GM19239 (cell line): ENCODE measurements around the gene TIMELESS.
"Not testable (repeated sequence)": the region's sequence is repeated elsewhere in the genome, so short reads cannot be mapped to it uniquely, and the experiment has no call there.

ENCODE experiments used
- DNase-seq: peaks from one replicate; pipeline ENCODE4 v3.0.0; 2011; ENCODE audit warnings: low spot score; ENCODE audit not compliant: insufficient read length
- FAIRE-seq: peaks from 2 replicates; lab custom pipeline; 2011; peaks lifted over from hg19 to GRCh38; lab: Jason Lieb, UNC

The TIMELESS gene

GRCh38 chr12:56469007-56469930 is 20.0 kb upstream of the TIMELESS start:
- FAIRE-seq (peak; percentile 8), DNase-seq (no peak)

GRCh38 chr12:56468216-56469006 is 19.2 kb upstream of the TIMELESS start, which contains the start of gene SPRYD4:
SPRYD4 (plus strand) TSS chr12:56468578; CDS start chr12:56468592, 14 bp downstream.
- peak; percentile 83 for FAIRE-seq

GRCh38 chr12:56462565-56462964 is 13.3 kb upstream of the TIMELESS start:
- FAIRE-seq (no peak), DNase-seq (no peak)

More at GRCh38 chr12:56468216-56469006, 19.2 kb upstream of the TIMELESS start, which contains the start of gene SPRYD4:
- peak; percentile 77 for DNase-seq

DNA sequence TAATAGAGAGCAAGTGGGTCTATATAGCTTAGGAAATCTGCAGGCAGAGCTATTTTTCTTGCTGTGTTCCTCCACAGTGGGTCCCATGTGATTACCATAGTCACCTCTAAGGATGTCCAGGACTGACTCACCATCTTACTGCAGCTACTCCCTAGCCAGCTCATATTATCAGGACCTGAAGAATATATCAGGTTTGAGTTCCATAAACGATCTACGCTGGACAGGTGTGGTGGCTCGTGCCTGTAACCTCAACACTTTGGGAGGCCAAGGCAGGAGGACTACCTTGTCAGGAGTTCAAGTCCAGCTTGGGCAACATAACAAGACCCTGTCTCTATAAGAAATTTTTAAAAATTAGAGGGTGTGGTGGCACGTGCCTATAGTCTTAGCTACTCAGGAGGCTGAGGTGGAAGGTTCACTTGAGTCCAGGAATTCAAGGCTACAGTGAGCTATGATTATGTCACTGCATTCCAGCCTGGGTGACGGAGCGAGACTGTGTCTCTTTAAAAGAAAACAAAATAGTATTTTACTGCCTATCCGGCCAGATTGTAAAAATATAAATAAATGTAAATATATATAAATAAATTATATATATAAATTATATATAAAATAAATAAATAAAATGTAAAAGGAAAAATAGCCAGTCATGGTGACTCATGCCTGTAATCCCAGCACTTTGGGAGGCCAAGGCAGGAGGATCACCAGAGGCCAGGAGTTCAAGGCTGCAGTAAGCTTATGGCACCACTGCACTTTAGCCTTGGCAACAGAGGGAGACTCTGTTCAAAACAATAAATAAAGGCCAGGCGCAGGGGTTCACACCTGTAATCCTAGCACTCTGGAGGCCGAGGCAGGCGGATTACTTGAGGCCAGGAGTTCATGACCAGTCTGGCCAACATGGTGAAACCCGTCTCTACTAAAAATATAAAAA is 12.3 kb upstream of the TIMELESS start:
- DNase-seq (no peak), FAIRE-seq (no peak)

- no peak for FAIRE-seq
Measured at GRCh38 chr12:56457817-56458216, 8.6 kb upstream of the TIMELESS start.

DNA sequence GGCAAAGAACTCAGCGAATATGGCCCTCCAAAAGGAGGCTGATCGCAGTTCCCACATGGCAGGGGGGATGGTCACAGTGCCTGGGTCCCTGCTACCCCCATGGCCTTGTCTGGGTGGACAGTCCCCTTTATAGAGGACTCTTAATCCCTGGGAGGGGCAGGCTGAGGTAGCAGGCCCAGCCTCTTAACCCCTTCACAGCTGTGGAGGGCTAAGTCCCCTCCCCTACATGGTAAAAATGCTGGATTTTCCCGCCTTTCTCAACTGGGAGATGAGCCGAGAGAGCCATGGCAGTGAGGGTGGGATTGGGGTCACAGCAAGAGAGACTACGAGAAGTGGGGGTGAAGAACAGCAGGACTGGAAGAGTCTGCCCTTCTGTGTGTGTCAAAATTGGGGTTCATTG is 5.3 kb upstream of the TIMELESS start, which contains the start of gene MIP:
TSS of gene MIP (minus strand) at position 101 of the 400 bp plus-strand sequence. CDS start at position 57, 44 bp downstream.
- DNase-seq: no peak
- FAIRE-seq: no peak

More at GRCh38 chr12:56457817-56458216, 8.6 kb upstream of the TIMELESS start:
- no peak for DNase-seq

GRCh38 chr12:56451147-56451546 is 1.9 kb upstream of the TIMELESS start:
- FAIRE-seq (no peak), DNase-seq (no peak)

DNA sequence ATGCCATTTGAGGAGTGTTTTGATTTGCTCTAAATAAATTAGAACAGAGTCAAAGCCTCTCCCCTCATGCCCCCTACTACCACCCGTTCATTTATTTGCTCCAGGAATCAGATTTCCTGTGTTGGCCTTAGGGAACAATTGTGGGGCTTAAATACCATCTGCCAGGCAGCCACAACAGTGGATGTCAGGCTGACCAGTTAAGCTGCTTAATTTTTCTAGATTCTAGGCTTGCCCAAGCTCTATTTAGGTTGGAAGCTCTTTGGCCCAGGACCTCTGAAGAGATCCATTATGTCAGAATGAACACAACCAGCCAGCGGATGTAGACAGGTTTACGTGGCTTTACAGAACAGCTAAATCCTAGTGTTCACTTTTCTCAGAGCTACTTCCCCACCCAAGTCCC is 1.0 kb upstream of the TIMELESS start:
- no peak for FAIRE-seq
- no peak for DNase-seq

- FAIRE-seq (no peak), DNase-seq (no peak)
Measured at GRCh38 chr12:56449622-56449984, 377 bp upstream of the TIMELESS start.

DNA sequence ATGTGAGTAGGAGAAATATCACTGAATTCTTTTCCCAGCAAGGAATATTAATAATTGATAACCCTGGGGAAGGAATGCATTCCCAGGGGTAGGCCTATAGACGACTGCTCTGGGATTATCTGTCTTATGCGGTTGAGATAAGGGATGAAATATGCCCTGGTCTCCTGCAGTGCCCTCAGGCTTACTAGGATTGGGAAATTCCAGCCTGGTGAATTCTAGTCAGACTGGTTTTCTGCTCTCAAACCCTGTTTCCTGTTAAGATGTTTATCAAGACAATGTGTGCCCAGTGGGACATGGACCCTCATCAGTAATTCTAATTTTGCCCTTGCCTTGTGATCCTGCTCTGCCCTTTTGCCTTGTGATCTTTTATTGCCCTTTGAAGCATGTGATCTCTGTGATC is 6.0 kb downstream of the TIMELESS start:
- DNase-seq, FAIRE-seq: not testable (repeated sequence)

DNA sequence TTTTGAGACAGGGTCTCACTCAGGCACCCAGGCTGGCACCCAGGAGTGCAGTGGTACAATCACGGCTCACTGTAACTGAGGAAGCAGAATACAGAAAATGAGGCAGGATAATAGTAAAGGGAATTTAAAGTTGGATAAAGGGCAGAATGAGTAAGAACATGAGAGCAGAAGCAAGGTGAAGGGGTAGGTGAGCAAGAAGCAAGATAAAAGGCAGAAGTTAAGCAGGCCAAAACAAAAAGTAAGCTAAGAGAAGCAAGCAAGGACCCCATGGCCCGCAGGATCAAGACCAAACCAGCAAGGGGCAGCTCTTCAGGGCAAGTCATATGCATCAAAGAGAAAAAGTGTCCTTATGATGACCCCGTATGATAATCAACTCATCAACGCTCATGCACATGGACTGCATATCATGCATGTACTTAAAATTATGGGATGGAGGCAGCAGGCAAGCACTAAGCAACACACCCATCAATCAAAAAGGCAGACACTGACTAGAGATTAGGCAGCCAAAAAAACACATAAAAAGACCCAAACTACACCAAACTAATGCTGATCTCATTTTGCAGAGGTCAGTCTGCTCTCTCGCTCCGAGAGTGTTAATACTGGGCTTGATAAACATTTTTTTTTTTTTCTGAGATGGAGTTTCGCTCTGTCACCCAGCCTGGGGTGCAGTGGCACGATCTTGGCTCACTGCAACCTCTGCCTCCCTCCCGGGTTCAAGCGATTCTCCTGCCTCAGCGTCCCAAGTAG is 11.6 kb downstream of the TIMELESS start:
- FAIRE-seq (no peak), DNase-seq (no peak)

DNA sequence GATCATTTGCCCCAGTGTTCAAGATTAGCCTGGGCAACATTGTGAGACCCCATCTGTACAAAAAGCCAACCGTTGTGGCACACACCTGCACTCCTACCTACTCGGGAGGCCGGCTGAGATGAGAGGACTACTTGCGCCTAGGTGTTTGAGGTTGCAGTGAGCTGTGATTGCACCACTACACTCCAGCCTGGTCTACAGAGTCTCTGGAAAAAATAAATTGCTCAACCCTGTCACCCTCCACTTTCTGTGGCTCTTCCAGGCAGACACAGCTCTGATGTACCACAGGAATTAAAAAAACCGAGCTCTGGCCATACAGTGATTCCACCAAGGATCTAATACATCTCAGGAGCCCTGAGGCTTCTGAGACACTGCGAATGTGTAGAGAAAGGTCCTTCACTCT is 14.4 kb downstream of the TIMELESS start:
- DNase-seq (no peak), FAIRE-seq (no peak)

DNA sequence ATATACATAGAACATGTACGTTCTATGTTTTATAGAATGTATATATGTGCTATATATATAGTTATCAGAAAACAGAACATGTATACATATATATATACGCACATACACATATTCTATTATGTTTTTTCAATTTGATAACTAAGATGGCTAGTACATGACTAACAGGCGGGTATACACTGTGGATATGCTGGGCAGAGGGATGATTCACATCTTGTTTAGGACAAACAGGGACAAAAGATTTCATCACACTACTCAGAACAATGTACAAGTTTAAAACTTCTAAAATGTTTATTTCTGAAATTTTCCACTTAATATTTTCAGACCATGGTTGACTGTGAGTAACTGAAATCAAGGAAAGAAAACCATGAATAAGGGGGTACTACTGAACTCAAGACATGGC is 17.4 kb downstream of the TIMELESS start:
- no peak for FAIRE-seq
- no peak for DNase-seq

DNA sequence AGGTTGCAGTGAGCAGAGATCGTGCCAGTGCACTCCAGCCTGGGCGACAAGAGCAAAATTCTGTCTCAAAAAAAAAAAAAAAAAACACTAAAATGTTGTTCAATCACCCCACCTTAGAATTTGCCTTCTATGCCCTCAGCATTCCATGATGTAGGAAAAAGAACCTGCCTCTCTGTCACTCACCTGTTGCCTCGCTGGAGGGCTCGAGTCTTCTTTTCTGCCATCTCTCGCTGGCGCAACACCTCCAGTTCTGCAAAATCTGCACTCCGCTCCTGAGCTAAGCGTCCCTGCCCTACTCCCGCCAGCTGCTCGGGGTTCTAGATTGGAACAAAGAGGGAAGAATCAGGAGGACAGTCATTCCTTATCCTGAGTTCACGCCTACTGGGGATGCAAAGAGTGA is 17.9 kb downstream of the TIMELESS start:
- DNase-seq (no peak), FAIRE-seq (no peak)

- FAIRE-seq (no peak), DNase-seq (no peak)
Measured at GRCh38 chr12:56425940-56426438, 23.2 kb downstream of the TIMELESS start.

GRCh38 chr12:56425193-56425592 is 24.0 kb downstream of the TIMELESS start:
- no peak for DNase-seq
- FAIRE-seq: no peak

DNA sequence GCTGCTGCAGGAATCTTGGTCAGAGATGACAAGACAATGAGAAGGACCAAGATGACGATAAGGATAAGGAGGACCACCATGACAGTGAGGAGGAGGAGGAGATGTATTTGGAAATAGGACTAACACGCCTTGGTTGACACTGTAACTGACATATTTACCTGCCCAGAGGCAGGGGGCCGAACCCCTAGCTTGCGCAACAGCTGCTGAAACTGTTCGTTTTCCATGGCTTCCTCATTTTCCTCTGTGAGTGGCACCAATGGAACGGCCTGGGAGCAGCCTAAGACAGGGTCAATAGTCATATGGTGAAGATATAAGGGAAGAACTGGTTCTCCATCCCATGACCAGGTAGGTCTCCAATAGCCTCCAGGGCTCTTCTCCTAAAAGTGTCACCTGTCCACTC is 28.8 kb downstream of the TIMELESS start:
- FAIRE-seq (no peak), DNase-seq (no peak)

DNA sequence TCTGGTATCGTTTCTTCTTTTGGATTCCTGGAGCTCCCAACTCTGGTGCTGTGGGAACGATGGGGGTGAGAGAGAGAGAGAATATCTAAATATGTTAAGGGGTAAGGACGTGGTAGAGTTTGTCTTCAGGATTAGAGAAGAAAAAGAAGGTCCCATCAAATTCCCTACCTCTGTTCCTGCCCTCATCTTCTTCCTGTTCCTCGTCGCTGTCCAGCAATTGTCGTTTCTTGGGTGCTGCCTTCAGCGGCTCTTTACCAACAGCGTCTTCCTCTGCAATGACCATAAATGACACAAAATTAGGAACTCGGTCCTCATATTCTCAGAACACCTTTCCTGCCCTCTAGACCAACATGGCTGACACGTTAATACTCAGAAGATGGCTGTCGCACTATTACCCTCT is 31.5 kb downstream of the TIMELESS start:
- FAIRE-seq (no peak), DNase-seq (no peak)

GRCh38 chr12:56414401-56414800 is 34.8 kb downstream of the TIMELESS start:
- FAIRE-seq (no peak), DNase-seq (no peak)
